GM18861 (cell line): ENCODE measurements around the gene AHCYL1.

Experiments
- ATAC-seq: cut with Tn5 transposase; IDR thresholded peaks from one replicate; pipeline ENCODE4 v1.9.1; 2021; ENCODE audit not compliant: unreplicated experiment

Gene AHCYL1

DNA sequence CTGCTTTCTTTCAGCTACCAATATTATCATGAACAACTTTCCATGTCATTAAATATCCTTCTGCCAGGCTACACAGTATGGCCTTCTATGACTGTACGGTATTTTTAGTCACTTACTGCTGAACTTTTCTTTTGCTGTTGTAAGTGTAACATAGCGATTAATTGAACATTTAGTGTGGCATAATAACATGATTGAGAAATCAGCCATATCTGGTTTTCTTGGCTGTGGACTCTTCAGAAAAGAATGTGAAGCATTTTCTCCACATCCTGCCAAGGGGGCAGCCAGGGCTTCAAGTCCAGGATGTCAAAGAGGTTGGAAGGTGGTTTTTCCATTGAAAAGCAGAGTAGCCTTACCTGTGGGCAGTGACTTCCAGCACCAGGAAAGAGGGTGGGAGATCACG is 8.8 kb upstream of the AHCYL1 start:
- no peak for ATAC-seq

DNA sequence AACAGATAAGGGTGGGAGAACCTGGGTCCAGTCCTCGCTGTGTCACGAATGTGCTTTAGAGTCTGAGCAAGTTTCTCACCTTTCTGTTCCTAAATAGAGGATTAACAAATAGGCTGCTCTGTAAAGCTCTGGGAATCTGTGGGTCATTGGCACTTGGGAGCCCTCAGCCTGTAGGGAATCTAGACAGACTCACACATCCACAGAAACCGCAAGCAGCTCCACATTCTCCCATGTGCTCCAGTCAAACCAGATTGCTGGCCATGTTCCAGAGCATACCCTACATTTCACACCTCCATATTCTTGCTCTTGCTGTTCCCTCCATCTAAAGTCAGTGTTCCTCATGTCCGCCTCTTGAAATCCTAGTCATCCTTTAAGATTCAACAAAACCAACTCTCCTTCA is 7.8 kb upstream of the AHCYL1 start:
- no peak for ATAC-seq

DNA sequence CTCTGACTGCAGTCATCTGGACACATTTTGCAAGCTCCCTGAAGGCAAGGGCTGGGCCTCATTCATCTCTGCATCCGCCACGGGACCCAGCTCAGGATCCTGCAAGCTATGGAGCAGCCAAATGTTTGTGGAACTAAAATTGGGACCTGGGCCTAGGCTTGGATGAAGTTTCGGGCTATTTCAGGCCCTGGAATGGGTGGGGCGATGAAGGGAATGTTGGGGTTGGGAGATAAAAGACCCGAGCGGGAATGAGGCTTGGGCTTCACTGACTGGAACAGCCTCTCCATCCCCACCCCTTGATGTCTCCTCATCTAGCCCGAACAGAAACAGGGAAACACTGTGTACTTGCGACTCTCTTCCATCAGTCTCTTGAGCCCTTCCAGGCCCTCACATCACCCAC is 7.3 kb upstream of the AHCYL1 start:
- ATAC-seq, result no peak

DNA sequence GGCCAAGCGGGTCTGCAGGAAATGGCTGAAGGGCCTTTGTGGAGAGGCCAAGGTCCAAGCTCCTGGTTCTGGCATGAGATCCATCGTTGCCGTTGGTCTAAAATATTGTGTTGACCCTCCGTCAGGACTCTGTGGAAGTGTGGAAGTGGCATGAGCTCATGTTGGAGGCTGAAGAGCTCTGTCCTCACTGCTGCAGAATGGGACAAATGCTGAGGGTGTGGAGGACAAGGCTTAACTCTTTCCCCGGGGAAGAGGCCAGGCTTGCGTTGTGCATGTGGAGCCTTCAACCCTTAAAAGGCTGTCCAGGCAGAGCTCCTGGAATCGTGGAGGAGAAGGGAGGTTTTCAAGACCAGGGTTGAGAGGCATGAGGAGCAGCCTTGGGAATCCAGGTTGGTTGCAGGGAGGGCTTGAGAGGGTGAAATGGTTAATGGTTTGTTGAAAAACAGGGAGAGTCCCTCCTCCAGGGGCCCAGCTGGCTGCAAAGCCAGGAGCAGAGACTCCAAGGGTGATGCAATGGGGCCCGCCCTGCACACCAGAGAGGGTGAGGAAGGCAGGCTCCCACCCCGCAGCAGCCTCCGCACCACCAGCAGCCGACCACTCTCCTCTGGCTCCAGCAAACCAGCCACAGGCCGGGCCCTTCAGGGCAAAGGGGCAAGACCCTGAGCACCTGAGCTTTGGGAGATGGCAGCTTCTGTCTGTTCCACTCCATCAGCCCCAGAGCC is 6.7 kb upstream of the AHCYL1 start:
- no peak for ATAC-seq

DNA sequence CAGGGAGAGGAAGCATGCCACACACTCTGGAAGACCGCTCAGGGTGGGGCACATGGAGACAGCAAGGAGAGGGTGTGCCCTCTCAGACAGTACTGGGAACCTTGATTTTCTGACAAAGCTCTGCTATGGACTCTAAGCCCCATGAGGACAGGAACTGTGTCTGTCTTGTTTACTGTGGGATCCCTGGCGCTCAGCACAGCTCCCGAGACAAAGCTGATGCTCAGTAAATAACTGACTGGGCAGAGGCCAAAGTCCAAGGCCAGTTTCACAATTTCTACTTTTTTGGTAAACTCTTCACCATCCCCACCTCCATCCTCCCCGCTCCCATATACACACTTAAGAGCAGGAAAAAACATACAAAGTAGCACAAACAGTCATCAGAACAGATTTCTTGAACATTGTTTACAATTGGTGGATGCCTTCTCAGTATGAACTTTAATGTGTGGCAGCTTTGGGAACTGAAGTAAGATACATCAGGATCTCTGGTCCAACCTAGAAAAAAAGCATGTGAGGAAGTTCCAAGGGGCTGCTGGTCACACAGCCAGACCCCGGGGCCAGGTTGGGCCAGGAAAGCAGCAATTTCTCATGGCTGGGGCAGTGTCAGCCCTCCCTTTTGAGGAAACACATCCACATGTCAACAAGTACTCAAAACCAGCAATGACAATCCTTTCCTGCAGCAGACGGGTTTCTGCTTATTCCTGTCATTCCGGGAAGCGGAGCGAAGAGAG is 5.6 kb upstream of the AHCYL1 start:
- no peak for ATAC-seq

DNA sequence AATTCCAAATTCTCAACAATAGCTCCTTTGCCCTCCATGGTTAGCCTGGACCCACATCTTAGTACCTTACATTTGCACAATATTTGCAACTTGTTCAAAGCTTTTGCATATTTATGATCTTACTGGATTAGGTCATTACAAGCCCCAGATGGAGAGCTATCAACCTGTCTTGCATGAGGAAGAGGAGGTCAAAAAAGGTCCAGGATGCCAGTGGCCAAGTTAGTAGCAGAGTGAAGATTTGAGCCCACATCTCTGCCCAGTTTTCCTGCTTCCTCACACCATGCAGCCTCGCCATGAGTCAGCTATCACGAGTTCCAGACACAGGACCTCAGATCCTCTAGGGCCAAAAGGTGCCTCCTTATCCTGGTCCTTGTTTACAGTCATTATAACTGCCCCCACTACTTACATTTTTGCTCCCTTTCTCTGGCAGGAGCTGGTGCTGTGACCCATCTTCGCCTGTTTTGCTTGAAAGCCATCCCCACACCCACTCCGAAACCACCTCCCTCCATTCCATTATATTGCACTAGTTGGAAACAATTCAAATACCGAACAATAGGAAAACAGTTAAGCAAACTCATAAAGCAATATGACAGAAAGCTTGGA is 5.0 kb upstream of the AHCYL1 start:
- no peak for ATAC-seq

DNA sequence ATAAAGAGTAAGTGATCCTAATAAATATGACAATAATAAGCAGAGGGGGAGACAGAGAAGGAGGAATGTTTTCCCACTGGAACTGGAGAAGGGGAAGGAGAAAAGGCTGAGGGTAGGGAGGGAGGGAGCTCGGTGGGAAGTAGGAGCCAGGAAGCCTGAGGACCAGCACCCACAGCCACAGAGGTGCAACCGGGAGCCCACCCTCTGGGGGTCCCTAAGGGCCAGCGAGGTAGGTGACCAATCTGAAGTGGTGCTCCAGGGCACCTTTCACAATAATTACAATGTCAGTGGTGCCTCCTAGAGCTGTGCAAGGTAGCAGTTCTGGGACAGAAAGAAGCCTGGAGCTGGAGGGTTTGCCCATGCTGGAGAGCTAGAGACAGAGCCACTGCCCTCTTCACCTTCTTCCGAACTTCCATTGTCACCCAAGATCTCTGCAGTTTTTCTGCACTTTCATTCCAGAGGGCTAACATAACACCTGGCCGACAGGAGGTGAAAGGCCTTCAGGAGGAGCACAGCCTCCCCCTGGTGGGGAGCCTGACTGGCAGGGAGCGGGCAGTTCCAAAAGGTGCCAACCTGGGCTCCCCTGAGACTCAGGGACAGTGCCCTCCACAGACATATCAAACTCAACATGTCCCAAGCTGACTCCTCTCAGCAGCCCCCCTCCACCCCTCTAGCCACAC is 4.1 kb upstream of the AHCYL1 start:
- ATAC-seq, result no peak

DNA sequence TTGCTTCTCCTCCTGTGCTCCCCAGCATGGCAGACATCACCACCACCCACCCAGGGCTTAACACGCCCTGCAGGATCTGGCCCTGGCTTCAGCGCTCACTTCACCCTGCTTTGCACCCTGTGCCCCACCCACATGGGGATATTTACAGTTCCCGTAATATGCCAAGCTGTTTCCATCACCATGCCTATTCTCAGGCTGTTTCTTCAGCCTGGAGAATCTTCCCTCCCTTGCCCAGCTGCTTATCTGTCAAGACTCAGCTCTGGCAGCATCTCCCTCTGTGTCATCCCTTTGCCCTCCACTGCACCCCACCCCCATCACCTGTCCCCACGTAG is 3.6 kb upstream of the AHCYL1 start:
- ATAC-seq, result no peak

DNA sequence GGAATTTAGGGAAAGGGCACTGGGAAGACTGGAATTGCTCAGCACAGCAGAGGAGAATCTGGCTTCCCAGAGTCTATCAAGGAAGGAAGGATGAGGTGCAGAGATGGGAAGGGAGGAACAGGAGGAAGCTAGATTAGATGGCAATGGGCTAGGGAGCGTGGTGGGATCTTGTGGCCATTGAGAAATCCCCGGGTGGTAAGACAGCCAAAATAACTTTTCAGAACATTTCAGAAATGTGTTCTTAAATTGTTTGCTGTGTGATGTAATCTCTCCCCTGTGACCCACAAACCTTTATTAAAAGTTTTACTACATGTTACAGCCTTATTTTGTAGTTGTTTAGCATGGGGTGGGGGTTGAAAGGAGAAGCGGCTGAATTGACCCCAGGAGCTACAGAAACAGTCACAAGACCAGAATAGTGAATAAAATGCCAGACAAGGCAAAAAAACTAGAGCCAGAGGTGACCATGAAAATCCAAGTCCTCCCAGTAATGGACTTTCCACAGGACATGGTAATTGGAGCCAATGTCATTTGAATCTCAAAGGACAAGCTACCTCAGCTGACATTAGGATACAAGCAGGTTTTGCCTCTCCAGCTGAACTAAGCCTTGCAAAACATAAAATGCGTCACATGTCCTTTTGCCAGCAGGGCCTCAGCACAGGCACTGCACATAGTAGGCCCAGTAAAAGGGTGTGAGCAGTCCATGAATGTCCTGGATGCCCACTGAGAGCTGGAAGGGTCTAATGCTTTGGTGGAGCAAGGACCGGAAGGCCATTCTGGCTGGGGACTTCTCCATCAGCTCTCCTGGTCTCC is 980 bp upstream of the AHCYL1 start:
- ATAC-seq, result no peak

DNA sequence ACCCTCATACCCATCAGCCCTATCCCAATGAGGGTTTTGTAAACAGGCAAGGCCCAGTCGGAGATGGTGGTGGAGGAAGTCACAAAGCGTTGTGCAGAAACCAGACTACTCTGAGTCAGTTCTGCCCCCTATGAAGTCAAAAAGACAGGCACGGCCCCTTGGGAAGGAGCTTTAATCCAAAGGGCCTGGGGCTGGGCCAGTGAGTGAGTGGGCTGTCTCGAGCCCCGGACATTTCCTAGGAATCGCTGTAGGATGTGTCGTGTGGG is 442 bp upstream of the AHCYL1 start:
- no peak for ATAC-seq

DNA sequence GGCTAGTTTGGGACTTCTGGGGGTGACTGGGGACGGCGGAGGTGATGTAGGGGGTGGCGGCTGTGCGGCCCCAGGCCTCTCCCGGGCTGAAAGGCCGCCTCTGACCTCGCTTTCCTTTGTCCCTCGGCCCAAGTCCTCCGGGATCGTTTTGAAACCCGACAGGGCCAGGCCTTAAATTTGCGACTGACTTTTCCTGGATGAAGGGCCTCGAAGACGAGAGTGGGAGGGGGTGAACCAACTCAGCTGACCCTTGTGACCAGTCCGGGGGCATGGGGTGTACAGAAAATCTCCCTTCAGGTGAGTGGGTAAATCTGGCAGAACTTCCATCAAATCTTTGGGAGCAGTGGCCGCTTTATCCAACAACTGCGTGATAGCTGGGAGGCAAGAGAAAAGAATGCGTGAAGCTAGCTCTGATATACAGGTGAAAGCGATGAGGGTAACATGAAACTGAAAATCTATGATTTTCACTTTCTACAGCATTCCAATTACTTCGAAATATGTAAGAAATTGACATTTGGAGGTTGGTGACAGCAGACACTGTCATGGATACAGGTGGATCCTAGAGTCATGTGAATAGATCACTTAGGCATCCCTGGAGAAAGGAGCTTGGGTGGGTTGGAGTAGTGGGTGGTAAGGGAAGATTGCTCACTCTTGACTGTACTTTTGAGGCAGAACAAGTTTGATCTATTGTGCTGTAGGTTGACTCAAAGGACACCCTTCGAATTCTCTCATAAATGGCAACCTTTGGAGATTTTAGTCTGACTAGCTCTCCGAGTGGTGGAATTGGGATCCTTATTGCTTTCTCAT is 885 bp downstream of the AHCYL1 start:
- ATAC-seq, result no peak

DNA sequence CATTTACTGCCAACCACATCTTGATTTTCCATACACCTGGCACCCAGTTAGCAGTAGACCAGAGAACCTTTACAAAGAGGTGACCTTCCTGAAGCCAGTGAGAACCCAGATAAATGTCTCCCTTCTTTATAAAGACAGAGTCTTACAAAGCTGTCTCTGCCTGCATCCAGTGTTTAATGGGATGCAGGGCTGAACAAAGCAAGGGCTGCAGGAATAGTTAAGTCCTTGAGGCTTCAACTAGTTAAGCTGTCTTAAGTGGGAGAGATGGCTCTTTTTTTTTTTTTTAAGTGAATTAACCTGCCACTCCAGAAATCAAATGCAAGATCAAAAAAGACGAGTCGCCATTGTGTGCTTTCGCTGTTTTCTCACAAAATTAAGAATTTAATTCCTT is 1.5 kb downstream of the AHCYL1 start:
- no peak for ATAC-seq

DNA sequence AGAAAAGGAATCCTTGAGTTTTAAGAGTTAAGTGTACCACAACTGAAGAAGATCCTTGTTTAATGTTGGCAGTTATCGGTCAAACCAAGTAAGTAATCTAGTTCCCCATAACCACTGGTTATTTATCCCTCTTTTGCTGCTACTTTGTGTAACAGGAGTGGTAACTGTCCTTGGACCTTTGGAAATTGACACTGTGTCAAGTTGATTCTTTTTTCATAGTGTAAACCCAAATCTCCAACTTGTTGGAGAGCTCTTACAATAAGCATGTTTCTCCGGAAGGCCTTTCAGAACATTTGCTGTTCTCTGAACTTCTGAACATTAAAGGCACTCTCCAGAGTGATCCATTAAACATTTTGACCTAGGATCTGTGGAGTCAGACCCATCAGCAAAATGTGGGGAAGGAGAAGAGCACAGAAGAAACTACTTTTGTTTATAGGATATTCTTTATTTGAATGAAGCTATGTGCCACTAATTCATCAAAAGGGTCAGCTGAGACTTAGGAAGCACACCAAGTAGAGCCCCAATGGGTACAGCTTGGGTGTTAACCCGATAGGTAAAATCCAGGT is 3.9 kb downstream of the AHCYL1 start:
- ATAC-seq, result no peak

DNA sequence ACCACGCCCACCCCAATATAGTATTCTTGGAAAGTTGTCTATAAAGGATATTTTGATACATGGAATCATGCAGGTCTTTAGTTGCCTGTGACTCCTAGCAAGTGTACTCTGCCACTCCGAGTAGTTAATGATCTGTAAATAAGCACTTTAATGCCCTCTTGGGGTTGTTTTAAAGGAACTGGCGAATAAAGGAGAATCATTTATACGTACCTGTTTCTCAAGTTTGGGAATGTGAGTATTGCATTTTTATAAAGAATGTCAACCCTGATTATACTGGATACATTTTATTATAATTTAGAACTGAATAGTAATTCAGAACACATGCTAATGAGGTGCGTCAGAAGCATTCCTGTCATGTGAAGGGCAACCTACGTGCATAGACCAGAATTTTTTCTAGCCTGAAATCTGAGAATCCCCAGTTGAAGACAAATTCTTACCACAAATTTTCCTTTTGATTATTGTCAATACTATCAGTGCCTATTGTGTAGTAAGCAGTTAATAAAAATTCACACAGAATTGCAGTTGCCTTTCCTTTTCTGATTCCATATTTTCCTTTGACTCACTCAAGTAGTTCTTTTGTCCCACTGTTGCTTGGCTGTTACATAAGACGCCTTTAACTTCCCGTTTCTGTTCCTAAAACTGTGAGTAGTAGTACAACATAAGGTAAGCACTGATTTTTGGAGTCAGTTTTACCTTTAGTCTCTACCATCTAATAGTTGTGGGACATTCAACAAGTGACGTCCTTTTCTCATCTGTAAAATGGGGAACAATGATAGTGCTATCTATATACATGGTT is 5.1 kb downstream of the AHCYL1 start:
- no peak for ATAC-seq

DNA sequence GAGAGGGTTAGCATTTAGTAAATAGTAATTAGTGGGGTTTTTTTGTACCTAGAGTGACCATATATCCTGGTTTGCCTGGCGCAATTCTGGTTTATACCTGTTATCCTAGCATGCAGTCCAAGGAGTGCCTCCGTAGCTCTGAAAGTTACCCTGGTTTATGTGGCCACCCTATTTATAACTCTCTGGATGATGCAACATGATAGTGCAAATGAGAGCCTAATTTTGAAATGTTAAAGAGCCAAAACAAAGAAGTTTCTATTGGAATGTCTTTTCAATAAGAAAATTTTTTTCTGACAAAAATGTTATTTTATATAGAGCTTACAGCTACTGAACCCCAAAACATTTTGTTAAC is 5.7 kb downstream of the AHCYL1 start:
- no peak for ATAC-seq

DNA sequence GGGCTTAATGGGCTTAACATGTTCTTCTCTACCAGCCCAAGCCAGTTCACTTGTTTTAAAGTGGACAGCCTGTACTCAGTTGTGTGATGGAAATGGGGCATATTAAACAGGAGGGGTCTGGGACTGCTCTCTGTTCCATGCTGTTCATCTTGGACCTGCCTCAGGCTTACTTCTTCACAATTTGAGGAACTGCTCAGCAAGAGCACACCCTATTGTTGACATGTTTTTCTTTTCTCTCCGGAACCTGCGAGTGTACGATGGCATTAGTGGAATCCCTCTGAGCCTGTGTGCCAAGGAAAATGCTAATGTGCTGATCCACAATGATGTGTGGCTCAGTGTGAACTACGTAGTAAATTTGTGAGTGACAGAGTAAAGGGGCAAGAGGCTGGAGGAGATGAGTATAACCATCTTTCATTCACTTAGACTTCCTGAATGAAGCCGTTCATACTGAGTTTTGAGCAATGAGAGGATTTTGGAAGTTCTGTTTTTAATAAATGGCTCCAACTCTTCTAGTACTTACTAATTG is 6.9 kb downstream of the AHCYL1 start:
- ATAC-seq, result no peak

DNA sequence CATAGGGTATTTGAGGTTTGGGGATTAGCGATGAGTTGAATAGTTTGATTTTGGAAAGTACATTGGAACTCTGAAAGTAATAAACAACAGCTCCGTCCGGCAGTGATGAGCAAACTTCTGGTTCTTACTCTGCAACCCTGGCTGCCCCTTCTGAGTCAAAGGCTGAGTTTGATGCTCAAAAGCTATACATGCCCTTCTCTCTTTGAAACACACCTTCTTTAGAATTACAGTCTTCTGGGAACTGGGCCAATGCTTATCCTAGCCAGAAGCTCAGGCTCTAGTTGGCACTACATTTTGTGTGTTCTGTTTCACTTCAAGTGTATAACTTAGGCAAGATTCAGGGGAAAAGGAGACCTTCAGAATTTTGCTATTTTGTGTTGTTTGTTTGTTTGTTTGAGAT is 9.3 kb downstream of the AHCYL1 start:
- ATAC-seq, result no peak

DNA sequence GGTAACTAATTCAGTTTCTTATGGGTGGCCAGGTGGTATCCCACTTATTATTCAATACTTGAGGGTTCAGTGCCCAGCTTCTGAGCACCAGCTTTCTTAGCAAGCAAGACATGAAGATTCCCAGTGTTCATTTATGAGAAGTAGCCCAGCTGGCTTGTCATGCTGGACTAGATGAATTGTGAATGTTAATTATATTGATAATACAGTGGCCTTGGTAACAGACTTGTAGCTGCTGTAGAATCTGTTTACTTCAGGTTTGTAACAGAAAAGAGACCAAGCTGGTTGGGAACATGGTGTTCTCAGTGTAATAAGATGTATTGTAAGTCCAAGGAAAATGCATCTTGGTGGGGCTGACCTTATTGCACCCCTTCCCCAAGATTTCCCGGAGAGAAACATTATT is 10.1 kb downstream of the AHCYL1 start:
- no peak for ATAC-seq

DNA sequence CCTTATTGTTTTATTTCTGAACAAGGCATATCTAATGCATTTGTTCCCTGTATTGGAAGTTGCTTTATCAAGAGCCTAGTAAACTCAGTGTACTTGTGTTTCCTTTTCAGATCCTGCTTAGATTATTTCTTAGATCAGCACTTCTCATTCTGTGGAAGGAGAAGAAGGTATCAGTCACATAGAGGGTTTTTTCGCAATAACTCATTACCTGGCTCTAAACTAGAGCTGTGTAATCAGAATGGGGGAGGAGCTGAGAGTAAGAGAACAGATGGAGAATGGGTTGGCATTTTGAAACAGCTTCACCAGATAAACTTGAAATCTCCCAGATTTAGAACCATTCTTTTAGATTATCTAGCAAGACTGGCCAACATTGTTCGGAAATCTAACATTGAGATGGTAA is 11.0 kb downstream of the AHCYL1 start:
- ATAC-seq, result no peak
